ENCODE data around the gene IFNA8.

DNA sequence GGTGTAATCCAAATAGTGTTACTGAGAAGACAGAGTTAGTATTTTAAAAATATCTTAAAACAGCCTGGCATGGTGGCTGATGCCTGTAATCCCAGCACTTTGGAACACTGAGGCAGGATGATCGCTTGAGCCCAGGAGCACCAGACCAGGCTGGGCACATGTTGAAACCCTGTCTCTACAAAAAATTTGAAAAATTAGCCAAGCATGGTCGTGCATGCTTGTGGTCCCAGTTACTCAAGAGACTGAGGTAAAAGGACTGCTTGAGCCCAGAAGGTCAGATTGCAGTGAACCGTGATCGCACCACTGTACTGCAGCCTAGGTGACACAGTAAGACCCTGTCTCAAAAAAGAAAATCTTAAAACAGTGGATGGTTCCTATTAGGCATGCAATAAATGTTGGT lies 43.8 kb downstream of the IFNA8 start:
- TF ChIP-seq CTCF (conservative IDR thresholded peaks at IDR 0.05; ENCODE audit: low read depth in 2 of 2) (no peak), POLR2AphosphoS5 (IDR thresholded peaks at IDR 0.05; ENCODE audit: low read depth) (no peak), EZH2phosphoT487 (IDR thresholded peaks at IDR 0.05; ENCODE audit: unreplicated experiment) (no peak), EZH2 (IDR thresholded peaks at IDR 0.05; ENCODE audit: low read depth, unreplicated experiment) (no peak), NANOG (IDR thresholded peaks at IDR 0.05; ENCODE audit: borderline replicate concordance) (no peak), CREB1 (CRISPR knock-in tag; IDR thresholded peaks at IDR 0.05; ENCODE audit: low read depth) (no peak)

Measured in GM23338 (cell line).